Effector memory CD4-positive, alpha-beta T cell (primary cell): ENCODE results near the gene WDPCP.

Experiments used
- DNase-seq, 3 donors: peaks; one replicate each; pipeline ENCODE4 v3.0.0-alpha.2; 2020
- H3K27ac ChIP-seq: 2 replicates; pipeline ENCODE4 v1.7.0; 2013; ENCODE audit warnings: mild to moderate bottlenecking, low read length, moderate library complexity; ENCODE audit not compliant: insufficient read depth, poor library complexity, severe bottlenecking
- H3K27me3 ChIP-seq: replicated peaks from 2 replicates; pipeline ENCODE4 v1.7.0; 2013; ENCODE audit warnings: mild to moderate bottlenecking, low read length; ENCODE audit not compliant: insufficient read depth, control insufficient read depth, poor library complexity, severe bottlenecking
- H3K36me3 ChIP-seq: 2 replicates; pipeline ENCODE4 v1.7.0; 2013; ENCODE audit warnings: mild to moderate bottlenecking, low read length, moderate library complexity; ENCODE audit not compliant: control insufficient read depth, insufficient read depth
- H3K4me1 ChIP-seq: 2 replicates; pipeline ENCODE4 v1.7.0; 2013; ENCODE audit warnings: low read length, mild to moderate bottlenecking; ENCODE audit not compliant: control insufficient read depth, insufficient read depth, poor library complexity, severe bottlenecking
- H3K4me3 ChIP-seq: 2 replicates; pipeline ENCODE4 v1.7.0; 2013; ENCODE audit warnings: low read length, low read depth, mild to moderate bottlenecking; ENCODE audit not compliant: insufficient read depth, poor library complexity, severe bottlenecking
- H3K9me3 ChIP-seq: 2 replicates; pipeline ENCODE4 v1.7.0; 2013; ENCODE audit warnings: mild to moderate bottlenecking, low read length, moderate library complexity; ENCODE audit not compliant: control insufficient read depth

WDPCP gene

GRCh38 chr2:63249161-63249560, 339.1 kb downstream of the WDPCP start:
- Histone ChIP-seq H3K9me3 (no peaks in the 10 kb centered on the region), H3K27me3 (no peaks in the 10 kb centered on the region), H3K36me3 (no peaks in the 10 kb centered on the region), H3K4me1 (no peaks in the 10 kb centered on the region), H3K4me3 (no peak overlapping the region), H3K27ac (no peak overlapping the region)
- no peak for DNase-seq

- no peaks in the 10 kb centered on the region for H3K36me3 ChIP-seq
- no peak overlapping the region for H3K27ac ChIP-seq
- no peak for DNase-seq
- H3K4me1 ChIP-seq = no peaks in the 10 kb centered on the region
- H3K4me3 ChIP-seq = no peak overlapping the region
- H3K27me3 ChIP-seq = no peaks in the 10 kb centered on the region
- H3K9me3 ChIP-seq = no peaks in the 10 kb centered on the region
These were observed 345.5 kb downstream of the WDPCP start for GRCh38 chr2:63242747-63243146.

- Histone ChIP-seq H3K4me1 (no peaks in the 10 kb centered on the region), H3K27ac (no peak overlapping the region), H3K9me3 (no peaks in the 10 kb centered on the region), H3K36me3 (no peaks in the 10 kb centered on the region), H3K27me3 (no peaks in the 10 kb centered on the region), H3K4me3 (no peak overlapping the region)
- no peak for DNase-seq
These were observed 362.2 kb downstream of the WDPCP start for GRCh38 chr2:63225964-63226686.

- Histone ChIP-seq H3K9me3 (no peaks in the 10 kb centered on the region), H3K4me3 (no peak overlapping the region), H3K27ac (no peak overlapping the region), H3K36me3 (no peaks in the 10 kb centered on the region), H3K4me1 (no peaks in the 10 kb centered on the region), H3K27me3 (no peaks in the 10 kb centered on the region)
- no peak for DNase-seq
These were observed 369.3 kb downstream of the WDPCP start for GRCh38 chr2:63218800-63219526.

- no peak for DNase-seq
- H3K36me3 ChIP-seq = no peaks in the 10 kb centered on the region
These were observed 393.0 kb downstream of the WDPCP start for GRCh38 chr2:63195310-63195709.

GRCh38 chr2:63194175-63194574, 394.1 kb downstream of the WDPCP start:
- H3K27me3 ChIP-seq = no peaks in the 10 kb centered on the region
- DNase-seq = no peak
- H3K36me3 ChIP-seq = no peaks in the 10 kb centered on the region
- no peaks in the 10 kb centered on the region for H3K4me1 ChIP-seq
- H3K4me3 ChIP-seq = no peak overlapping the region
- no peak overlapping the region for H3K27ac ChIP-seq
- H3K9me3 ChIP-seq = no peaks in the 10 kb centered on the region

More at GRCh38 chr2:63195310-63195709, 393.0 kb downstream of the WDPCP start:
- no peaks in the 10 kb centered on the region for H3K4me1 ChIP-seq
- no peaks in the 10 kb centered on the region for H3K27me3 ChIP-seq
- no peak overlapping the region for H3K27ac ChIP-seq
- no peak overlapping the region for H3K4me3 ChIP-seq
- H3K9me3 ChIP-seq = no peaks in the 10 kb centered on the region

- no peak for DNase-seq
- Histone ChIP-seq H3K36me3 (no peaks in the 10 kb centered on the region), H3K4me1 (no peaks in the 10 kb centered on the region), H3K27ac (no peak overlapping the region), H3K4me3 (no peak overlapping the region), H3K9me3 (no peaks in the 10 kb centered on the region), H3K27me3 (no peaks in the 10 kb centered on the region)
These were observed 395.1 kb downstream of the WDPCP start for GRCh38 chr2:63192889-63193774.

- Histone ChIP-seq H3K36me3 (no peaks in the 10 kb centered on the region), H3K27me3 (no peaks in the 10 kb centered on the region), H3K4me1 (no peaks in the 10 kb centered on the region), H3K4me3 (no peak overlapping the region), H3K9me3 (peaks cover 1% of the 10 kb centered on the region), H3K27ac (no peak overlapping the region)
- no peak for DNase-seq
These were observed 395.9 kb downstream of the WDPCP start for GRCh38 chr2:63192169-63192888.

GRCh38 chr2:63189026-63189425, 399.3 kb downstream of the WDPCP start:
- Histone ChIP-seq H3K4me1 (no peaks in the 10 kb centered on the region), H3K4me3 (no peak overlapping the region), H3K27ac (no peak overlapping the region), H3K36me3 (no peaks in the 10 kb centered on the region), H3K27me3 (no peaks in the 10 kb centered on the region), H3K9me3 (peaks cover 6% of the 10 kb centered on the region)
- no peak for DNase-seq
